ENCODE results near the gene PRSS56.
"Not testable (repeated sequence)": the region's sequence is repeated elsewhere in the genome, so short reads cannot be mapped to it uniquely, and the experiment has no call there.

Gene PRSS56

GRCh38 chr2:232542715-232543467 is 22.7 kb downstream of the PRSS56 start:
- no peak for DNase-seq

GRCh38 chr2:232543491-232543890 is 23.3 kb downstream of the PRSS56 start:
- DNase-seq: no peak

- DNase-seq: no peak
These were observed 23.9 kb downstream of the PRSS56 start for GRCh38 chr2:232543928-232544631.

GRCh38 chr2:232544674-232545073 is 24.5 kb downstream of the PRSS56 start:
- no peak for DNase-seq

GRCh38 chr2:232545511-232546375 is 25.6 kb downstream of the PRSS56 start:
- no peak for DNase-seq

- no peak for DNase-seq
These were observed 27.8 kb downstream of the PRSS56 start for GRCh38 chr2:232547991-232548390.

GRCh38 chr2:232549655-232550353 is 29.6 kb downstream of the PRSS56 start:
- DNase-seq: no peak

- peak; percentile 93 for DNase-seq
These were observed 30.4 kb downstream of the PRSS56 start, which contains the start of the genes EIF4E2 and TIGD1 for GRCh38 chr2:232550354-232551249. EIF4E2 (plus strand) TSS chr2:232550689; CDS start chr2:232550725, 36 bp downstream. TIGD1 (minus strand) TSS chr2:232550557; CDS start chr2:232549882, 675 bp downstream.

GRCh38 chr2:232551250-232551638 is 31.1 kb downstream of the PRSS56 start:
- no peak for DNase-seq

GRCh38 chr2:232551776-232552175 is 31.6 kb downstream of the PRSS56 start:
- DNase-seq: no peak

- no peak for DNase-seq
These were observed 36.2 kb downstream of the PRSS56 start for GRCh38 chr2:232556426-232556825.

- no peak for DNase-seq
These were observed 42.4 kb downstream of the PRSS56 start for GRCh38 chr2:232562515-232563151.

- DNase-seq: peak; percentile 16
These were observed 43.4 kb downstream of the PRSS56 start for GRCh38 chr2:232563580-232563979.

GRCh38 chr2:232567721-232568120 is 47.5 kb downstream of the PRSS56 start:
- no peak for DNase-seq

- peak; percentile 25 for DNase-seq
These were observed 48.0 kb downstream of the PRSS56 start for GRCh38 chr2:232568161-232568560.

GRCh38 chr2:232569541-232569940 is 49.4 kb downstream of the PRSS56 start:
- no peak for DNase-seq

GRCh38 chr2:232570481-232570880 is 50.3 kb downstream of the PRSS56 start:
- not testable (repeated sequence) for DNase-seq

- no peak for DNase-seq
These were observed 50.9 kb downstream of the PRSS56 start for GRCh38 chr2:232571026-232571474.

GRCh38 chr2:232573042-232573441 is 52.9 kb downstream of the PRSS56 start:
- DNase-seq: no peak

GRCh38 chr2:232573771-232574435 is 53.7 kb downstream of the PRSS56 start:
- DNase-seq: no peak
